Measurements from ENCODE around the gene ALK. TPM values are rescaled to one million over a fixed set of nuclear protein-coding genes. Genes with fewer than 3 reads are reported as not detected.

Gene ALK
- total RNA-seq, 1 experiment from 2014 or later: not detected

GRCh38 chr2:29844713-29845326 is 76.6 kb downstream of the ALK start:
- no peak for DNase-seq
- no peak overlapping the region for H2BK5ac ChIP-seq (ENCODE audit: insufficient read length, low read length)
- H3K56ac ChIP-seq (ENCODE audit: insufficient read length, low read depth, low read length): no peak overlapping the region
- H2AK5ac ChIP-seq (ENCODE audit: insufficient read length, low read length): no peak overlapping the region
- no peaks in the 10 kb centered on the region for H3K9me3 ChIP-seq (ENCODE audit: control insufficient read depth, low read depth, low read length)
- no peak overlapping the region for H3K27ac ChIP-seq (ENCODE audit: insufficient read length, low read depth, low read length)
- no peak overlapping the region for H3K27ac Mint-ChIP-seq
- WGBS (ENCODE audit: extremely low coverage, insufficient read length, low lambda C conversion rate): no CpG with 5 or more reads among the region's 3 CpGs
- H3K4me1 Mint-ChIP-seq: peaks cover 0 to 3% of the 10 kb centered on the region in 2 experiments; a peak in 1 of 4 replicates
- H4K8ac ChIP-seq (replicated peaks; ENCODE audit: insufficient read length, low read depth, low read length): no peak overlapping the region
- no peak overlapping the region for H3K9ac ChIP-seq (ENCODE audit: extremely low read depth, insufficient read length, low read length)
- H2AFZ ChIP-seq (ENCODE audit: low read length): no peak overlapping the region
- TF ChIP-seq CTCF (conservative IDR thresholded peaks at IDR 0.05): no peak
- H2BK12ac ChIP-seq (ENCODE audit: insufficient read length, low read depth, low read length): no peak overlapping the region
- no peak overlapping the region for H2BK120ac ChIP-seq (ENCODE audit: low read depth, low read length, poor library complexity, severe bottlenecking)
- no peaks in the 10 kb centered on the region for H3K79me1 ChIP-seq (ENCODE audit: insufficient read depth, low read depth, low read length, poor library complexity, severe bottlenecking)
- H4K91ac ChIP-seq (ENCODE audit: insufficient read length, low read depth, low read length): no peak overlapping the region
- no peak overlapping the region for H3K4ac ChIP-seq (ENCODE audit: low read depth, low read length)
- no peak overlapping the region for H3T11ph ChIP-seq (ENCODE audit: low read length)
- no peak overlapping the region for H3K18ac ChIP-seq (ENCODE audit: insufficient read length, low read depth, low read length)
- H4K20me1 ChIP-seq (ENCODE audit: control insufficient read depth, insufficient read depth, insufficient read length): no peaks in the 10 kb centered on the region
- peaks cover 18% of the 10 kb centered on the region for H3K27me3 Mint-ChIP-seq (ENCODE audit: low read depth)
- H3K23ac ChIP-seq (ENCODE audit: insufficient read length, low read depth, low read length): no peak overlapping the region
- H3K9me3 Mint-ChIP-seq: no peaks in the 10 kb centered on the region
- no peaks in the 10 kb centered on the region; the same call in 1 of the 2 replicates for H3K79me2 ChIP-seq (ENCODE audit: insufficient read depth, low read length)
- no peak overlapping the region for H4K5ac ChIP-seq (ENCODE audit: insufficient read length, low read depth, low read length)
- no peaks in the 10 kb centered on the region for H3K23me2 ChIP-seq (ENCODE audit: insufficient read length, low read depth, low read length, poor library complexity, severe bottlenecking)
- H2BK20ac ChIP-seq (ENCODE audit: low read depth, low read length, poor library complexity, severe bottlenecking): no peak overlapping the region
- H3K36me3 Mint-ChIP-seq (ENCODE audit: insufficient read depth in 1 of 3, low read depth in 3 of 3): no peaks in the 10 kb centered on the region
- H2BK15ac ChIP-seq (ENCODE audit: low read depth, low read length): no peak overlapping the region; the same call in 1 of the 2 replicates
- H3K4me3 Mint-ChIP-seq: no peak overlapping the region
- no peaks in the 10 kb centered on the region for H3K4me1 ChIP-seq (ENCODE audit: insufficient read depth, low read length)
- H3K27me3 ChIP-seq (ENCODE audit: insufficient read depth, low read length): no peaks in the 10 kb centered on the region
- no peak overlapping the region for H3K14ac ChIP-seq (ENCODE audit: insufficient read depth, low read length)
- no peak overlapping the region for H3K4me2 ChIP-seq (ENCODE audit: insufficient read depth, insufficient read length, low read length)
